H1 (cell line): ENCODE measurements around the gene FBH1. TPM values are rescaled to one million over a fixed set of nuclear protein-coding genes. Genes with fewer than 3 reads are reported as not detected.

Source experiments
- CTCF ChIA-PET: fragments of 300-600 bp; sonication (Branson Sonifier 250); formaldehyde crosslinking; loops from one replicate; lab custom pipeline; 2021; ENCODE audit not compliant: partially characterized antibody; lab: Charles Lee
- POLR2A ChIA-PET: fragments of 300-600 bp; sonication (Branson Sonifier 250); formaldehyde crosslinking; loops from one replicate; lab custom pipeline; 2021; ENCODE audit warnings: inconsistent platforms; ENCODE audit not compliant: partially characterized antibody; lab: Charles Lee
- DNase-seq, 2 experiments: peaks; one replicate each; pipeline versions ENCODE4 v3.0.0 to v3.0.0-alpha.2; 2010 to 2022; ENCODE audit warnings: low spot score in 2 of 2, low read depth in 1 of 2, mixed read lengths in 1 of 2
- FAIRE-seq: peaks from 2 replicates; lab custom pipeline; 2011; peaks lifted over from hg19 to GRCh38; lab: Jason Lieb, UNC
- H2AFZ ChIP-seq: 2 replicates; pipeline ENCODE4 v1.8.1; 2012; ENCODE audit warnings: low read length, inconsistent platforms
- H2AK5ac ChIP-seq: 2 replicates; pipeline ENCODE4 v1.6.1; 2013; ENCODE audit warnings: low read depth, low read length
- H2BK120ac ChIP-seq: replicated peaks from 2 replicates; pipeline ENCODE3; 2013; ENCODE audit warnings: low read depth, low read length, inconsistent platforms
- H2BK12ac ChIP-seq: 2 replicates; pipeline ENCODE4 v1.6.1; 2013; ENCODE audit warnings: low read depth, low read length
- H2BK15ac ChIP-seq: 2 replicates; pipeline ENCODE4 v1.6.1; 2013; ENCODE audit warnings: low read length
- H2BK20ac ChIP-seq: 2 replicates; pipeline ENCODE4 v1.6.1; 2013; ENCODE audit warnings: low read length
- H2BK5ac ChIP-seq: 2 replicates; pipeline ENCODE4 v1.6.1; 2013; ENCODE audit warnings: low read depth, low read length
- H3K14ac ChIP-seq: 2 replicates; pipeline ENCODE4 v1.6.1; 2013; ENCODE audit warnings: inconsistent platforms; ENCODE audit not compliant: insufficient read length
- H3K18ac ChIP-seq: 2 replicates; pipeline ENCODE4 v1.6.1; 2013; ENCODE audit warnings: low read length; ENCODE audit errors: extremely low read depth
- H3K23ac ChIP-seq: 2 replicates; pipeline ENCODE4 v1.6.1; 2013; ENCODE audit warnings: inconsistent platforms; ENCODE audit not compliant: insufficient read length
- H3K23me2 ChIP-seq: 2 replicates; pipeline ENCODE4 v1.6.1; 2013; ENCODE audit warnings: low read depth, low read length
- H3K27ac ChIP-seq: 2 replicates; pipeline ENCODE4 v1.6.1; 2011; ENCODE audit warnings: low read depth, low read length, inconsistent platforms
- H3K27me3 ChIP-seq, 4 experiments: replicated peaks in 1 of 4; 1 replicate in 1 of 4; 2 replicates in 3 of 4; pipeline versions ENCODE4 v1.6.1 to v1.8.1; 2011 to 2013; ENCODE audit warnings: low read length in 3 of 4, mild to moderate bottlenecking in 3 of 4, inconsistent platforms in 2 of 4, mixed read lengths in 2 of 4, moderate library complexity in 1 of 4; ENCODE audit not compliant: control insufficient read depth in 3 of 4, insufficient read depth in 3 of 4; ENCODE audit errors: extremely low read depth in 1 of 4
- H3K36me3 ChIP-seq, 4 experiments: 2 replicates each; pipeline versions ENCODE4 v1.6.1 to v1.8.1; 2011 to 2013; ENCODE audit warnings: mild to moderate bottlenecking in 4 of 4, low read length in 3 of 4, moderate library complexity in 2 of 4, control low read depth in 1 of 4, inconsistent platforms in 1 of 4; ENCODE audit not compliant: insufficient read depth in 4 of 4, control insufficient read depth in 2 of 4
- H3K4ac ChIP-seq: replicated peaks from 2 replicates; pipeline ENCODE3; 2013; ENCODE audit warnings: low read length, low read depth, mixed read lengths, inconsistent platforms; ENCODE audit not compliant: insufficient read length
- H3K4me1 ChIP-seq, 4 experiments: replicated peaks in 1 of 4; 1 replicate in 1 of 4; 2 replicates in 3 of 4; pipeline versions ENCODE4 v1.6.1 to v1.8.1; 2011 to 2013; ENCODE audit warnings: low read length in 3 of 4, inconsistent platforms in 2 of 4, mixed read lengths in 1 of 4; ENCODE audit not compliant: insufficient read depth in 4 of 4, control insufficient read depth in 3 of 4
- H3K4me2 ChIP-seq, 2 experiments: 2 replicates each; pipeline versions ENCODE4 v1.6.1 to v1.8.1; 2011 to 2013; ENCODE audit warnings: low read depth in 2 of 2, low read length in 2 of 2, control low read depth in 1 of 2, inconsistent platforms in 1 of 2, mild to moderate bottlenecking in 1 of 2; ENCODE audit not compliant: insufficient read depth in 1 of 2
- H3K4me3 ChIP-seq, 4 experiments: fragments of 200-600, 300-600 bp in 1 of 4; sonication (generic), shearing (Covaris generic), sonication (Bioruptor Twin) in 1 of 4; 2 replicates each; pipeline versions ENCODE4 v1.5.1 to v1.8.1; 2011 to 2016; ENCODE audit warnings: low read length in 4 of 4, low read depth in 3 of 4, control low read depth in 2 of 4, inconsistent platforms in 2 of 4, mild to moderate bottlenecking in 2 of 4, mixed read lengths in 1 of 4, moderate library complexity in 1 of 4; ENCODE audit not compliant: insufficient read depth in 2 of 4; ENCODE audit errors: extremely low read depth in 1 of 4
- H3K56ac ChIP-seq: replicated peaks from 2 replicates; pipeline ENCODE3; 2013; ENCODE audit warnings: low read depth, mild to moderate bottlenecking, mixed read lengths, low read length, inconsistent platforms; ENCODE audit not compliant: insufficient read length
- H3K79me1 ChIP-seq: 2 replicates; pipeline ENCODE4 v1.6.1; 2013; ENCODE audit warnings: low read depth, low read length, control low read depth
- H3K79me2 ChIP-seq, 2 experiments: 2 replicates each; pipeline versions ENCODE4 v1.6.1 to v1.8.1; 2012 to 2013; ENCODE audit warnings: low read length in 2 of 2, mild to moderate bottlenecking in 2 of 2, inconsistent platforms in 1 of 2; ENCODE audit not compliant: insufficient read depth in 2 of 2, control insufficient read depth in 1 of 2
- H3K9ac ChIP-seq, 4 experiments: replicated peaks in 1 of 4; 1 replicate in 1 of 4; 2 replicates in 3 of 4; pipeline versions ENCODE4 v1.6.1 to v1.8.1; 2011 to 2013; ENCODE audit warnings: low read depth in 3 of 4, low read length in 3 of 4, control low read depth in 2 of 4, mild to moderate bottlenecking in 2 of 4, moderate library complexity in 2 of 4, inconsistent platforms in 1 of 4; ENCODE audit errors: extremely low read depth in 1 of 4
- H3K9me3 ChIP-seq, 2 experiments: 2 replicates each; pipeline versions ENCODE4 v1.6.1 to v1.8.1; 2012 to 2013; ENCODE audit warnings: mild to moderate bottlenecking in 2 of 2, moderate library complexity in 2 of 2, control low read depth in 1 of 2, inconsistent platforms in 1 of 2, low read depth in 1 of 2, low read length in 1 of 2, mixed read lengths in 1 of 2; ENCODE audit not compliant: insufficient read depth in 2 of 2
- H4K20me1 ChIP-seq, 2 experiments: replicated peaks in 1 of 2; 2 replicates each; pipeline versions ENCODE3 to v1.8.1; 2011 to 2013; ENCODE audit warnings: inconsistent platforms in 2 of 2, low read length in 2 of 2, mild to moderate bottlenecking in 1 of 2; ENCODE audit not compliant: insufficient read depth in 2 of 2, control insufficient read depth in 1 of 2
- H4K5ac ChIP-seq: 2 replicates; pipeline ENCODE4 v1.6.1; 2013; ENCODE audit warnings: low read length, low read depth, mixed read lengths, inconsistent platforms; ENCODE audit not compliant: insufficient read length
- H4K8ac ChIP-seq: 2 replicates; pipeline ENCODE4 v1.8.0; 2013; ENCODE audit warnings: mild to moderate bottlenecking, moderate library complexity, low read length, inconsistent platforms; ENCODE audit not compliant: insufficient read depth; ENCODE audit errors: extremely low read depth
- H4K91ac ChIP-seq: replicated peaks from 2 replicates; pipeline ENCODE3; 2013; ENCODE audit warnings: low read length, mixed read lengths, inconsistent platforms; ENCODE audit not compliant: insufficient read length
- CEBPB ChIP-seq: IDR thresholded peaks from 2 replicates; pipeline ENCODE4 v1.6.1; 2012; ENCODE audit warnings: low read depth, low read length
- CTCF ChIP-seq, 3 experiments: IDR thresholded peaks; 1 replicate in 2 of 3; 2 replicates in 1 of 3; pipeline versions ENCODE4 v1.5.1 to v1.6.1; 2011; ENCODE audit warnings: low read length in 3 of 3, mild to moderate bottlenecking in 3 of 3, inconsistent platforms in 2 of 3, low read depth in 1 of 3, moderate library complexity in 1 of 3; ENCODE audit not compliant: insufficient read depth in 1 of 3; ENCODE audit errors: control extremely low read depth in 1 of 3
- EGR1 ChIP-seq: IDR thresholded peaks from 2 replicates; pipeline ENCODE4 v1.6.1; 2011; ENCODE audit warnings: low read depth, low read length, borderline replicate concordance
- KDM4A ChIP-seq: IDR thresholded peaks from one replicate; pipeline ENCODE4 v1.7.1; 2012; ENCODE audit warnings: low read depth, mild to moderate bottlenecking, moderate library complexity, low read length, inconsistent platforms; ENCODE audit not compliant: severe bottlenecking
- MAX ChIP-seq: IDR thresholded peaks from 2 replicates; pipeline ENCODE4 v1.6.1; 2012; ENCODE audit warnings: inconsistent platforms
- PHF8 ChIP-seq: fragments of 200-600 bp; sonication (generic); conservative IDR thresholded peaks from 2 replicates; pipeline ENCODE4 v1.7.1; 2012; ENCODE audit warnings: low read depth, mild to moderate bottlenecking, inconsistent platforms, low read length, moderate library complexity
- SUZ12 ChIP-seq: fragments of 200-600 bp; sonication (generic); IDR thresholded peaks from 2 replicates; pipeline ENCODE4 v1.6.1; 2012; ENCODE audit warnings: mild to moderate bottlenecking, inconsistent platforms, low read length, moderate library complexity, mixed read lengths
- TBP ChIP-seq: IDR thresholded peaks from 2 replicates; pipeline ENCODE4 v1.6.1; 2011; ENCODE audit warnings: low read depth, low read length, improper control_type of control experiment
- WGBS, 2 experiments: shearing (Covaris generic) in 1 of 2; methylation state at CpG; one replicate each; pipeline versions ENCODE4 v1.1.6 to v1.1.7; 2013 to 2015; ENCODE audit warnings: low lambda C conversion rate in 2 of 2, mixed read lengths in 2 of 2, inconsistent platforms in 1 of 2, low coverage in 1 of 2, missing lambda C conversion rate in 1 of 2; ENCODE audit not compliant: insufficient replicate concordance in 2 of 2, insufficient coverage in 1 of 2, insufficient read length in 1 of 2; ENCODE audit errors: extremely low coverage in 1 of 2, missing lambda C conversion rate in 1 of 2; 5-methylcytosine and 5-hydroxymethylcytosine counted together
- polyA plus RNA-seq, 7 experiments: library from polyadenylated mRNA; depleted of rRNA in 3 of 7; stranded (reverse) in 5 of 7; unstranded in 2 of 7; fragments of >200 nt in 5 of 7; fragments of 200-250 nt in 2 of 7; gene quantifications; 1 replicate in 5 of 7; 2 replicates in 1 of 7; 4 replicates in 1 of 7; pipeline versions ENCODE4 v1.2.1 to v1.2.3, GENCODE V29; 2011 to 2013; ENCODE audit warnings: missing spikeins in 2 of 7, mixed read lengths in 2 of 7
- total RNA-seq: library from RNA; stranded (reverse); fragmentation: NEBNext Ultra II Directional; extraction: Animal tissue kit (Norgen Biotek cat#: 25700); gene quantifications from 2 replicates; pipeline ENCODE4 v1.2.1, GENCODE V29; 2021

FBH1 gene
- total and polyA plus RNA-seq, 2 of the 8 experiments (the other 6 are each of a cell fraction or from before 2014, with no cell fraction given), result 31.1 to 51.8 TPM

- ChIA-PET POLR2A (interaction anchor here (0.7 to 2.1 kb wide), 5 partner anchors 33 to 225 kb away, joined by 3 to 6 read pairs (median 3); partner anchors contain the start of genes ANKRD16, FBH1 and PFKFB3), CTCF (interaction anchor here (0.6 to 1.2 kb wide), 3 partner anchors 25 to 225 kb away, joined by 3 to 4 read pairs (median 3); partner anchors contain the start of gene PFKFB3)
- Histone ChIP-seq H3K23me2 (peaks cover 14% of the 10 kb centered on the region), H3K9ac (peak within 1 kb of the TSS in 3 of 4 experiments; percentile 38 to 56 (median 56); a peak in 4 of 7 replicates), H2AFZ (peak within 1 kb of the TSS; percentile 83; the same call in 1 of the 2 replicates), H3K4me1 (peaks cover 0 to 3% (median 1%) of the 10 kb centered on the region in 4 experiments; a peak in 2 of 7 replicates), H3K56ac (no peak within 1 kb of the TSS), H3K79me1 (no peaks in the 10 kb centered on the region), H4K5ac (no peak within 1 kb of the TSS), H3K14ac (no peak within 1 kb of the TSS), H3K9me3 (no peaks in the 10 kb centered on the region), H4K8ac (no peak within 1 kb of the TSS; the same call in 1 of the 2 replicates), H2BK20ac (no peak within 1 kb of the TSS), H3K4me2 (peak within 1 kb of the TSS; percentile 77 to 90), H3K4ac (no peak within 1 kb of the TSS), H3K23ac (no peak within 1 kb of the TSS), H3K4me3 (peak within 1 kb of the TSS; percentile 75 to 80 (median 79)), H3K27ac (no peak within 1 kb of the TSS), H2AK5ac (no peak within 1 kb of the TSS), H4K20me1 (peaks cover 0 to 2% of the 10 kb centered on the region in 2 experiments), H3K36me3 (no peaks in the 10 kb centered on the region), H3K79me2 (no peaks in the 10 kb centered on the region), H4K91ac (no peak within 1 kb of the TSS), H2BK5ac (peak within 1 kb of the TSS; percentile 44; the same call in 1 of the 2 replicates), H2BK12ac (peak within 1 kb of the TSS; percentile 87; the same call in 1 of the 2 replicates), H2BK15ac (no peak within 1 kb of the TSS), H3K18ac (peak within 1 kb of the TSS; percentile 68), H2BK120ac (no peak within 1 kb of the TSS), H3K27me3 (peaks cover 3 to 43% (median 36%) of the 10 kb centered on the region in 4 experiments)
- WGBS, 2 experiments, result 2% methylated on average over 52 of the region's 80 CpGs; no CpG with 5 or more reads in 1 of the 2 experiments
- FAIRE-seq (no peak), DNase-seq (peak in 1 of 2 experiments; percentile 81)
- peak; percentile 25; the same call in 1 of the 2 replicates for TF ChIP-seq MAX
- TF ChIP-seq CTCF (IDR thresholded peaks at IDR 0.05; ENCODE audit: control extremely low read depth in 1 of 3, insufficient read depth in 1 of 3, low read depth in 1 of 3, low read length in 3 of 3), result peak in 1 of 3 experiments; percentile 17; a peak in 1 of 4 replicates
- 0 out of 2 replicates have a peak, but pooled peaks have one; percentile 29 for TF ChIP-seq EGR1
- peak; percentile 20; the same call in 1 of the 2 replicates for TF ChIP-seq TBP
- TF ChIP-seq KDM4A, result peak; percentile 98
- peak; percentile 78; the same call in 1 of the 2 replicates for TF ChIP-seq SUZ12
- TF ChIP-seq CEBPB, result no peak
- TF ChIP-seq PHF8, result no peak
Measured at GRCh38 chr10:5977471-5978229, 87.6 kb downstream of the FBH1 start, which contains the start of gene IL15RA. TSS of gene IL15RA (minus strand) at chr10:5977543. CDS start at chr10:5977492, 51 bp downstream.
